ENCODE results near the gene LTA4H. TPM values are rescaled to one million over a fixed set of nuclear protein-coding genes. Genes with fewer than 3 reads are reported as not detected.

Gene LTA4H
- total RNA-seq, 1 donor from 2014 or later, result 17.7 TPM

DNA sequence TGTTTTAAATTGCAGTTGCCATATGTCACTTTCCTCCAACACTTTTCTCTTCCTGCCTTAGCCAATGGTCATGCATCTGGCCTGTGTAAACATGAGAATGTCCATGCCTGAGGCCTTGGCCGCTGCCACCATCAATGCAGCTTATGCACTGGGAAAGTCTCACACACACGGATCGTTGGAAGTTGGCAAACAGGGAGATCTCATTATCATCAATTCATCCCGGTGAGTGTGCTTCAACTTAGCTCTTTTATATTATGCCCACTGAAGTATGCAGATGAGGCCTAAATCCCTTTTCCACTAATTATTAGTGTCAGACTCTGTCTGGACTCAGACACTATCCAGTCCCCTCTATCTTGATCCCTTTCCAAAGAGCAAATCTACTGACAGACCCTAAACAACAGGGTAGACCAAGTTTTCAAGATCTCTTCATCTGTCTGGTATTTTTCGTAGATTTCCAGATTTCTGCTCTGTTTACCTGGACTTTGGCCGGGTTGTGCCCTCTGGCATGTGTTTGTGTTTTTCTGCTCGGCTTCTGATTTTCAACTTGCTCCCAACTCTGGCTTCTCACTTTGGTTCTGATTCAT, 69.0 kb downstream of the LTA4H start:
- DNase-seq (ENCODE audit: low spot score) (peak; percentile 81), ATAC-seq (peak; percentile 84)

DNA sequence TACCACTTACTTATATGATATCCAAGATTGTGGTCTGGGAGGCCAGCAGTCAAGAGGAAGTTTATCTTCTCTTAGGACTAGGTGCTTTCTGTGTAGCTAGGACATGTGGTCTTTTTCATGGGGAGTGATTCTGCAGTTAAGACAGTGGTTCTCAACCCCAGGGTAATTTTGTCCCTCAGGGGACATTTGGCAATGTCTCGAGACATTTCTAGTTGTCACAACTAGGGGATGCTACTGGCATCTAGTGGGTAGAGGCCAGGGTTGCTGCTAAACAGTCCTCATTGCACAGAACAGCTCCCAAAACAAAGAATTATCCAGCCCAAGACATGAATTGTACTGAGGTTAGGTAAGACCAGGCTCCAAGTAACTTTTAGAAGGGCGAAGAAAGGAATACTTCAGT, 72.3 kb downstream of the LTA4H start:
- DNase-seq (ENCODE audit: low spot score) (no peak), ATAC-seq (no peak)

DNA sequence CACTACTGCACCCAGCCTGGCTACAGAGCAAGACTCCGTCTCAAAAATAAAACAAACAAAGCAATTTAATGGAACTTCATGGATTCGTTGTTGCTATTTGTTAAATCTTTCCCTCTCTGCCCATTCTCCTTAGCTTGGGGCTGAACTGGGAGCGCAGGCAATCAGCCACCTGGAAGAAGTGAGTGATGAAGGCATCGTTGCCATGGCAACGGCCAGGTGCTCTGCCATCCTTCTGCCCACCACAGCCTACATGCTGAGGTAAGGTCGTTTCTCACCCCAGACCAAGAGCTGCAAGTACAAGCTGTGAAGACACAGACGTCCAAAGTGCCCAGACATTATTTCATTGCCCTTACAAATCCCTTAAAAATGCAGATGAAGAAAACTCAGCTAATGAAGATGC, 73.2 kb downstream of the LTA4H start:
- no peak for ATAC-seq
- DNase-seq (ENCODE audit: low spot score), result no peak

DNA sequence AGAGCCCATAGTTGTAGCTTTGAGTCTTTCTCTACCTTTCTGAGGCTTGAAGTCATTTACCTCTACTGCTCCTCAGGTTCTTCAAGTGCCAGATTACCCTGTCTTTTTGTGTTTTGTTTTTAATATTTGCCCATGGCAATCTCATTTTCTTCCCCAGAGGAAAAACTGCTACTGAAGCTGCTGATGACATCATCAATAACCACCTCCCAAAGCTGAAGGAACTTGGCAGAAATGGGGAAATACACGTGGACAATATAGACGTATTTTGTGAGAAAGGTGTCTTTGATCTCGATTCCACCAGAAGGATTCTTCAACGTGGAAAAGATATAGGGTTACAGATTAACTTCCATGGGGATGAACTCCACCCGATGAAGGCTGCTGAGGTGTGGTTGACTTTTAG, 75.1 kb downstream of the LTA4H start:
- DNase-seq (ENCODE audit: low spot score) (no peak), ATAC-seq (no peak)

DNA sequence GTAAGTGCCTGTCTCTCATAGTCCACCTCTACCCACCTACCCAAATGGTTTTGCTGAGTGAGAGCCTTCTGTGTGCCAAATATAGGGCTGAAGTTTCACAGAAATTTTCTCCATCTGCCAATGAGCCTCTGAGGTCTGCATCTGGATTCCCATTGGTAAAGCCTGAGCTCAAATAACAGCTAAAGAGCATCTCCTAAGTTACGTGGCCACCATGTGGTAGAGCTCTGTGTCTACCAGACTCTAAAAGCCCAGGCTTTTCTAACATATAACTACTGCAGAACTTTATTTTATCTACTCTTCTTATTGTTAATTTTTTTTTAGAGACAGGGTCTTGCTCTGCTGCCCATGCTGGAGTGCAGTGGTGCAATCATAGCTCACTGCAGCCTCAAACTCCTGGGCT, 76.3 kb downstream of the LTA4H start:
- DNase-seq (ENCODE audit: low spot score), result no peak

DNA sequence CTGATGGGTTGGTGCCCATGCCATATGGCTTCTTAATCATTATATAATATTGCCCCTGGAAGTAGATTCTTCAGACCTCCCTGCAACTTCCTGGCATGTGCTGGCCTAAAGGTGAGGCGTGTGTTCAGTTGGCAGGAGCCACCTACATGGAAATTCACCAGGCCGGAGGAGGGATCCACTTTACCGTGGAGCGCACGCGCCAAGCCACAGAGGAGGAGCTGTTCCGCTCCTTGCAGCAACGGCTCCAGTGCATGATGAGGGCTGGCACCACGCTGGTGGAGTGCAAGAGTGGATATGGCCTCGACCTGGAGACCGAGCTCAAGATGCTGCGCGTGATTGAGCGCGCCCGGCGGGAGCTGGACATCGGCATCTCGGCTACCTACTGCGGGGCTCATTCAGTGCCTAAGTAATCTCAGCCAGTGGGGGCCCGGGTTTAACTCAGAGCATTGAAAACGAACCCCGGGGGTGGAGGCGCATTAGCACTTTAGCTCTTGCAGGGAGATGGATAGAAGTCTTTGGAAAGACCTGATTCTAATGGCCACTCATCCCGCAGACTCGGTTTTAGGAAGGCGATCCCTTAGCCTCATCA, 78.7 kb downstream of the LTA4H start:
- ATAC-seq (no peak), DNase-seq (ENCODE audit: low spot score) (peak; percentile 39)

More for the DNA sequence above, 76.3 kb downstream of the LTA4H start:
- ATAC-seq, result peak; percentile 57

DNA sequence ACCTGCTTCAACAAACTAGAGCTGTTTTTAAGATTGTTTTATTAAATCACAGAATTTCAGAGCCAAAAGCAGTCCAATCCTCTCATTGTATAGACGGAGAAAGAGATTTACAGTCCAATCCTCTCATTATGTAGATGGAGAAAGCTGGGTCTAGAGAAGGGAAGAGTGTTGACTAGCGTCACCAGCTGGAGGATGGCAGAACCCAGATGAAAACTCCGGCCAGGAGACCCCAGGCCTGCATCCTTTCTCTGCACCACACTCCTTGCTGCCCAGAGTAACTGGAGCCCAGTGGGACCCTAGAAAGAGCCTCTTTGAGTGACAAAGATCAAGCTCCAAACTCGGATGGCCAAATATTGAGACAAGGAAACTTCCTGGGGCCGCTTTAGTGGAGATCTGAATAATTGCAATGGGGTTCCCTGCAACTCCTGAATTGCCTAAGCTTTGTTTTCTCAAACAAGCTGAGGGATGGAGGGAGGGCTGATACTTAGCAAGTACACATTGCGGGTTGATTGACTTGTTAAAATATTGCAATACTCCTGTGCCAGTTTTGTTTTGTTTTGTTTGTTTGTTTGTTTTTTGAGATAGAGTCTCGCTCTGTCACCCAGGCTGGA, 79.7 kb downstream of the LTA4H start:
- ATAC-seq, result no peak

DNA sequence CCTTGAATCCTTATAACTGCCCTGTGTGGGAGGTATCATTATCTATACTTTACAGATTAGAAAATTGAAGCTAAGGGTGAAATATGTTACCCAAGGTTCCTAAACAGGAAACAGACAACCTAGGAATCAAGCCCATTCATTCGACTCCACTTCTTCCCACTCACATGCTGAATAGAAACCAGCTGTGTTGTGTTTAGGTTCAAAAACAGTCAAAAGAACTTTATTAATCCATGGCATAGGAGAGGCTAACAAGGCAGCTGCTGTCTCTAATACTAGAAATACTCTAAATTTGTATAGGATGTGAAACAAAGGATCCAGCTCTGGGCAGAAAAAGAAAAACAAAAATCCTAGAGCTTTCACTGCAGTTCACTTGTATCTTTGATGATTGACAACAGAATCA, 82.4 kb downstream of the LTA4H start:
- DNase-seq (ENCODE audit: low spot score), result no peak
- no peak for ATAC-seq

More for the DNA sequence above, 79.7 kb downstream of the LTA4H start:
- DNase-seq (ENCODE audit: low spot score), result no peak

DNA sequence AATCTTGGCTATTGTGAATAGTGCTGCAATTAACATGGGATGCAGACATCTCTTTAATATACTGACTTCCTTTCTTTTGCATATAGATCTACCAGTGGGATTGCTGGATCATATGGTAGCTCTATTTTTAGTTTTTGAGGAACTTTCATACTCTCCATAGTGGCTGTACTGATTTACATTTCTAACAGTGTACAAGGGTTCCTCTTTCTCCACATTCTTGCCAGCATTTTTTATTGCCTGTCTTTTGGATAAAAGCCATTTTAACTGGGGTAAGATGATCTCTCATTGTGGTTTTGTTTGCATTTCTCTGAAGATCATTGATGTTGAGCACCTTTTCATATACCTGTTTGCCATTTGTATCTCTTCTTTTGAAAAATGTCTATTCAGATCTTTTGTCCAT, 83.9 kb downstream of the LTA4H start:
- ATAC-seq (no peak), DNase-seq (ENCODE audit: low spot score) (no peak)

Other genes starting within 250 kb of the LTA4H start
- gene NTN4, start 244.8 kb downstream of the LTA4H start, total RNA-seq, result 20.7 TPM
- 8.5 TPM for gene SNRPF, start 176.6 kb downstream of the LTA4H start, total RNA-seq
- gene CCDC38, start 93.0 kb downstream of the LTA4H start, total RNA-seq, result 0.93 TPM
- 81.5 TPM for gene AMDHD1, start 92.3 kb downstream of the LTA4H start, total RNA-seq
- gene HAL, start 39.2 kb downstream of the LTA4H start, total RNA-seq, result 210 TPM
- gene ELK3, start 158.8 kb upstream of the LTA4H start, total RNA-seq, result 6.6 TPM

Measured in left lobe of liver (tissue), 2 donors.